Karpas-422 (cell line): ENCODE data around the gene ARFGAP3. TPM values are rescaled to one million over a fixed set of nuclear protein-coding genes. Genes with fewer than 3 reads are reported as not detected.

Experiments used
- DNase-seq: peaks from one replicate; pipeline ENCODE4 v3.0.0-alpha.2; 2015
- H2AFZ ChIP-seq: fragments of 200-600 bp; sonication (generic); 2 replicates; pipeline ENCODE4 v1.6.1; 2014; ENCODE audit warnings: antibody characterized with exemption, low read length, mixed read lengths
- H3K27ac ChIP-seq: fragments of 200-600 bp; sonication (generic); 2 replicates; pipeline ENCODE4 v1.5.1; 2014; ENCODE audit warnings: mild to moderate bottlenecking, low read length, moderate library complexity
- H3K27me3 ChIP-seq: fragments of 200-600 bp; sonication (generic); 2 replicates; pipeline ENCODE4 v1.6.1; 2014; ENCODE audit warnings: low read length, mixed read lengths
- H3K36me3 ChIP-seq: fragments of 200-600 bp; sonication (generic); 2 replicates; pipeline ENCODE4 v1.6.1; 2014; ENCODE audit warnings: low read length, mixed read lengths; ENCODE audit not compliant: insufficient read depth
- H3K4me1 ChIP-seq: fragments of 200-600 bp; sonication (generic); 2 replicates; pipeline ENCODE4 v1.6.1; 2014; ENCODE audit warnings: mild to moderate bottlenecking, low read length, mixed read lengths
- H3K4me2 ChIP-seq: fragments of 200-600 bp; sonication (generic); 2 replicates; pipeline ENCODE4 v1.6.1; 2014; ENCODE audit warnings: low read length, low read depth, mild to moderate bottlenecking; ENCODE audit not compliant: poor library complexity, severe bottlenecking
- H3K4me3 ChIP-seq: fragments of 200-600 bp; sonication (generic); 2 replicates; pipeline ENCODE4 v1.5.1; 2014; ENCODE audit warnings: mild to moderate bottlenecking, antibody characterized with exemption, low read length, mixed read lengths
- H3K79me2 ChIP-seq: fragments of 200-600 bp; sonication (generic); 2 replicates; pipeline ENCODE4 v1.6.1; 2014; ENCODE audit warnings: mild to moderate bottlenecking, low read length, mixed read lengths
- H3K9ac ChIP-seq: fragments of 200-600 bp; sonication (generic); 2 replicates; pipeline ENCODE4 v1.6.0; 2014; ENCODE audit warnings: low read length
- H3K9me2 ChIP-seq: fragments of 200-600 bp; sonication (generic), shearing (Covaris generic); replicated peaks from 2 replicates; pipeline ENCODE4 v1.6.0; 2014; ENCODE audit warnings: mild to moderate bottlenecking, low read length, moderate library complexity; ENCODE audit not compliant: insufficient read depth
- H3K9me3 ChIP-seq: fragments of 300-700, 200-600 bp; sonication (generic); 2 replicates; pipeline ENCODE4 v1.6.1; 2014; ENCODE audit warnings: low read length, mixed read lengths
- H4K20me1 ChIP-seq: fragments of 200-600 bp; sonication (generic); 2 replicates; pipeline ENCODE4 v1.6.1; 2014; ENCODE audit warnings: mild to moderate bottlenecking, antibody characterized with exemption, low read length, low read depth; ENCODE audit not compliant: insufficient read depth
- total RNA-seq: library from RNA; depleted of rRNA; stranded (reverse); fragments of >200 nt; shearing (Covaris generic); gene quantifications from 2 replicates; pipeline ENCODE4 v1.2.3, GENCODE V29; 2014; ENCODE audit warnings: low replicate concordance; rRNA removed

ARFGAP3 gene, protein sequence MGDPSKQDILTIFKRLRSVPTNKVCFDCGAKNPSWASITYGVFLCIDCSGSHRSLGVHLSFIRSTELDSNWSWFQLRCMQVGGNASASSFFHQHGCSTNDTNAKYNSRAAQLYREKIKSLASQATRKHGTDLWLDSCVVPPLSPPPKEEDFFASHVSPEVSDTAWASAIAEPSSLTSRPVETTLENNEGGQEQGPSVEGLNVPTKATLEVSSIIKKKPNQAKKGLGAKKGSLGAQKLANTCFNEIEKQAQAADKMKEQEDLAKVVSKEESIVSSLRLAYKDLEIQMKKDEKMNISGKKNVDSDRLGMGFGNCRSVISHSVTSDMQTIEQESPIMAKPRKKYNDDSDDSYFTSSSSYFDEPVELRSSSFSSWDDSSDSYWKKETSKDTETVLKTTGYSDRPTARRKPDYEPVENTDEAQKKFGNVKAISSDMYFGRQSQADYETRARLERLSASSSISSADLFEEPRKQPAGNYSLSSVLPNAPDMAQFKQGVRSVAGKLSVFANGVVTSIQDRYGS
- 20.0 and 26.1 TPM in 2 replicates for total RNA-seq

DNA sequence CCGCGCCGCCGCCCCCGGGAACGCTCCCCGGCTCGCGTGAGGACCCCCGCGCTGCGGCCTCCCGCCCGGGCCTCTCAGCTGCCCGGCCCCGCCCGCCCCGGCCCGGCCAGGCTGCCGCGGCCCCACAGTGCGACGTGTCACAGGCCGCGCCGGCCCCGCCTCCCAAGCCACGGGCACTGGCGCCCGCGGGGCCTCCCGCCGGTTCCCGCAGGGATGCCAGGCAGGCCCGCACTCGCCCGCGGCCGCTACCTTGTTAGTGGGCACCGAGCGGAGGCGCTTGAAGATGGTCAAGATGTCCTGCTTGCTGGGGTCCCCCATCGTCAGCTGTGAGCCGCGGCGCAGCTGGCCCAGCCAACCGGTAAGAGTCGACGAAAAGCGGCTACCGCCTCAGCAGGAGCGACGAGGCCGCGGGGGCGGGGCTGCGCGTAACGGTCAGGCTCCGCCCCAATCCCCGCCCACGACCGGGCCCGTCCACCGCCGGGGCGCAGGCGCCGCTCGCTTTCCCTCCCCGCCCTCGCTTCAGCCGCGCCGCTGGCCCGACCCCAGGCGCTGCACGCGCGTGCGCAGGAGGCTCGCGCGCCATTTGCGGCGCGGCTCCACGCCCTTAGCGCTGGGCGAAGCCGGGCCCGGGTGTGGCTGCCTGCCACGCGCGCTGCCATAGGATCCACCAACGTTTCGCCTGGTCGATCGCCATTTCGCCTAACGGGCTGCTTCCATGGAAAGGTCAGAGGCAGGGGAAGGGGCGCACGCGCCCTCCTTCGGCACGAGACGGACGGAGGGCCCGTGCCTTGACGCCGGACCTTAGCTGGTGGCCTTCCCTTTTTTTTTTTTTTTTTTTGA lies at the start of gene ARFGAP3:
ARFGAP3 (minus strand) TSS at position 409 of the 840 bp plus-strand sequence; CDS start at position 318, 91 bp downstream.
- H3K4me3 ChIP-seq = peak within 1 kb of the TSS; percentile 91
- no peaks in the 10 kb centered on the region for H3K9me3 ChIP-seq
- peak; percentile 97 for DNase-seq
- H3K4me1 ChIP-seq = peaks cover 8% of the 10 kb centered on the region
- H3K27me3 ChIP-seq = no peaks in the 10 kb centered on the region
- H3K79me2 ChIP-seq = no peaks in the 10 kb centered on the region
- 0 out of 2 replicates have a peak, but pooled peaks cover 5% of the 10 kb centered on the region for H4K20me1 ChIP-seq
- H3K9ac ChIP-seq = peak within 1 kb of the TSS; percentile 81
- H3K27ac ChIP-seq = no peak within 1 kb of the TSS
- H3K4me2 ChIP-seq = peak within 1 kb of the TSS; percentile 98
- H3K9me2 ChIP-seq = no peaks in the 10 kb centered on the region
- peak within 1 kb of the TSS; percentile 89; the same call in 1 of the 2 replicates for H2AFZ ChIP-seq
- H3K36me3 ChIP-seq = no peaks in the 10 kb centered on the region

DNA sequence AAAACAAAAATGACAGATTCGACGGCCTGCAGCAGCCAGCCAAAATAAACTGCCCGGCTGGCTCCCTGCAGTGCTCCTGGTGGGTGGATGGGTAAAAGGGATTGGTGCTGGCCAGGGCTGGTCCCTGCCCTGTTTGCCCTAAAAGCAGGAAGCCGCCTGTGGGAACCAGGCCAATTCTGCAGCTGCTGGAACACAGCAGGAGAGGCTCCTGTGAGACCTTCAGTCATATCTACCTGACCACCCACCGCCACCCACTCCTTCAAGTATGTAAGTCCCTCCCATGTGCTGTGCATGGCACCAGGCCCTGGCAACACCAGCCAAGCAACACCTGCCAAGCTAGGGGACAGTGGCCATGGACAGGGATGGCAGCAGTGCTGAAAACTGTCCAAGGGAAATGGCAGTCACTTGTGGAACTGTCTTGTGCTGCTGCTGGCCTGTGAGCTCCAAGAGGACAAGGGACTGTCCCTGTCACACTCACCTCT lies 48.7 kb upstream of the ARFGAP3 start:
- Histone ChIP-seq H3K4me1 (no peaks in the 10 kb centered on the region), H2AFZ (no peak overlapping the region), H3K36me3 (no peaks in the 10 kb centered on the region), H3K4me2 (no peak overlapping the region), H3K9me2 (no peaks in the 10 kb centered on the region), H3K9me3 (no peaks in the 10 kb centered on the region), H3K79me2 (no peaks in the 10 kb centered on the region), H3K27me3 (no peaks in the 10 kb centered on the region), H3K4me3 (no peak overlapping the region), H3K9ac (no peak overlapping the region), H3K27ac (no peak overlapping the region), H4K20me1 (peaks cover 19% of the 10 kb centered on the region; the same call in 1 of the 2 replicates)
- DNase-seq = no peak

DNA sequence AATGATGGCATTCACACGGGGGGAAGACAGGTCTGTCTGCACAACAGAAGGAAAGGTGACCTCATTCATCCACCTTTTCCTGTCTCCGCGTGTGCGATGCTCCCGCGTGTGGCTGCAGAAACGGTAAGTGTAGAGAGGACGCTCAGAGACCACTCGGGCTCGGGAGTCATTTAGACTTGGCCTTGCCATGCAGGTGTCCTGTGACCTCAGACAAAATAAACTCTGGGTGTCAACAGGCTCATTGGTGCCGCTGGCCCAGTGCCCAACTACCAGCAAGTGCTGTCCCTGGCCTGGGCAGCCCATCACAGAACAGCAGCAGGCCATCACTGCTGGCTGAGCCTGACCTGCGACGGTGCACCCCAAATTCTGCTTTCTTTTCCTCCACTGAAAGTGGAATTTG lies 48.1 kb upstream of the ARFGAP3 start:
- H4K20me1 ChIP-seq = peaks cover 15% of the 10 kb centered on the region; the same call in 1 of the 2 replicates
- H3K27ac ChIP-seq = no peak overlapping the region
- no peaks in the 10 kb centered on the region for H3K27me3 ChIP-seq
- DNase-seq = no peak
- no peaks in the 10 kb centered on the region for H3K9me2 ChIP-seq
- no peaks in the 10 kb centered on the region for H3K9me3 ChIP-seq
- H3K9ac ChIP-seq = no peak overlapping the region
- H3K4me2 ChIP-seq = no peak overlapping the region
- H3K79me2 ChIP-seq = no peaks in the 10 kb centered on the region
- H2AFZ ChIP-seq = no peak overlapping the region
- no peaks in the 10 kb centered on the region for H3K4me1 ChIP-seq
- H3K36me3 ChIP-seq = no peaks in the 10 kb centered on the region
- no peak overlapping the region for H3K4me3 ChIP-seq

DNA sequence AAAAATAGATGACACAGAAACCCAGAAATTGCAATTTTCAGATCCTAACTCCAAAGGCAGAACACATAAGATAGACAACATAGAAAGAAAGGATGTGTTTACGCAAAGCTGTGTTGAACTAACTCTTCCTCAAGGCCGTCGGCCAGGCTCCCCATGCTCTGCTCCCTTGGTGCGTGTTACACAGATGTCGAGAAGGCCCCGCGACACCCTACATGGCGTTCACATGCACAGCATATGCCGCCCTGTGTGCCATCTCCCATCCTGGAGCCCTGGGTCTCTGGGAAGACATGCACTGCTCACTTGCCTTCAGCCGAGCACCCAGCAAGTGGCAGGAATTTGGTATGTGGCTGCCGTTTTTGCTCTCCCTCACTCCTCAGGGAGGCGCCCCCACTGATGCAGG lies 47.0 kb upstream of the ARFGAP3 start:
- Histone ChIP-seq H3K9ac (no peak overlapping the region), H3K9me2 (no peaks in the 10 kb centered on the region), H3K36me3 (no peaks in the 10 kb centered on the region), H4K20me1 (peaks cover 13% of the 10 kb centered on the region; the same call in 1 of the 2 replicates), H3K4me3 (no peak overlapping the region), H3K4me1 (no peaks in the 10 kb centered on the region), H3K27me3 (no peaks in the 10 kb centered on the region), H3K79me2 (no peaks in the 10 kb centered on the region), H3K4me2 (no peak overlapping the region), H2AFZ (no peak overlapping the region), H3K27ac (no peak overlapping the region), H3K9me3 (no peaks in the 10 kb centered on the region)
- no peak for DNase-seq

DNA sequence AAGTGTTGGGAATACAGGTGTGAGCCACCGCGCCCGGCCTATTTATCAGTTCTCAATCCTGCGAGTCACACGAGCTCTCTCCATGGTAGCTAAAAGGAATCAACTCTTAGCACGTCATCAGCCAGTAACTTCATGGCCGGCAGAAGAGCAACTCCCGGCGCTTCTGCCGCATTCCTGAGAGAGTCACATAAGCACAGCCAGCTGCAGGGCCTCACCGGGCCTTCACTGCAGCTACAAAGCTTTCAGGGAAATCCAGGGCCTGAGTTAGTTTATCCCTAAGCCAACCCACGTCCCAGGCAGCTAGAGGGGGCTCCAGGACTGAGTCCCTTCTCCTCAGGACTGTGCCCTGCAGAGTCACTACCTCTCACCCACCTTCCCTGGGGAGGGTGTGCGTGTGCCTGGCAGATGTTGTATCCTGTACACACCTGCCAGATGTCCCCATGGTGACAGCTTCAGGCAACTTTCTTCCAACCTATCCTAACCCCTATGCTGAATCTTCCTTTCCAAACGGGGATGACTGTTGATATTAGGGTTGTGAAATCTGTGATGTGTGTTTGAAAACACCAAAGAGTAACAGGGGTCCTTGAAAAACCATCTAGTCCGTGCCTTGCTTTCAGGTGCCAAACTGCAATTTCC lies 45.9 kb upstream of the ARFGAP3 start:
- no peaks in the 10 kb centered on the region for H3K36me3 ChIP-seq
- no peaks in the 10 kb centered on the region for H3K27me3 ChIP-seq
- no peaks in the 10 kb centered on the region for H3K4me1 ChIP-seq
- no peaks in the 10 kb centered on the region for H3K79me2 ChIP-seq
- H3K9me3 ChIP-seq = no peaks in the 10 kb centered on the region
- no peak overlapping the region for H3K4me2 ChIP-seq
- H3K4me3 ChIP-seq = no peak overlapping the region
- no peak for DNase-seq
- H4K20me1 ChIP-seq = peaks cover 13% of the 10 kb centered on the region; the same call in 1 of the 2 replicates
- no peak overlapping the region for H3K9ac ChIP-seq
- H2AFZ ChIP-seq = no peak overlapping the region
- H3K27ac ChIP-seq = no peak overlapping the region
- H3K9me2 ChIP-seq = no peaks in the 10 kb centered on the region

DNA sequence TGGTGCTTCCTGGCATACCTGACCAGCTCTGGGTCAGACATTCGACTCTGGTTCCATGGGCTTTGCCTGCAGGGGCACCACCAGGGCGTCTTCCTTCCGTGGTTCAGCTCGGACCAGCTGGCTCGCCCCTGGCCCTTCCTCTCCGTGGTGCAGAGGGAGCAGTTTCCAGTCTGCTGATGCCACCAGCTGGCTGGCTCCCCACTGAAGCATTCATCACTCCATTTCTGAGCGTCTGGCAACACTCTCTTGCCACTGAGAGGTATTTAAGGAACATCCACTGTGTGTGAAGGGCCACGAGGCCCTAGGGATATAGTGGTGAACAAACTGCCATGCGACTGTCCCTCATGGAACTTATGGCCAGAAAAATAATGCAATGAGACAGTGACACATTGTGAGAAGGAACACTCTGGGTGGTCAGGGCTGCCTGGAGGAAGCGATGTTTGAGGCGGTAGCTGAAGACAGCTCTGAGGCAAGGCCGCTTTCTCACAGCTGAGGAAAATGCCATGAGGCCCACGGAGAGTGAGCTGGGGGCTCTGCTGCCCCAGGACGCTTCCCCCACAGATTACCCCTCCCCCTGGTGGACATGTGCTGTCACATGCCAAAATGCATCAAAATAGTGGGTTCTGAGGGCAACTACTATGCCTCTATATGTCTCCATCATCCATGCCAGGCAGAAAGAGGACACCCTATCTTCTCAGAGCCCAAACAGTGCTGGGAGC lies 44.9 kb upstream of the ARFGAP3 start:
- Histone ChIP-seq H3K27ac (no peak overlapping the region), H3K79me2 (no peaks in the 10 kb centered on the region), H3K9me2 (no peaks in the 10 kb centered on the region), H2AFZ (no peak overlapping the region), H3K4me2 (no peak overlapping the region), H3K4me1 (no peaks in the 10 kb centered on the region), H3K9me3 (no peaks in the 10 kb centered on the region), H3K27me3 (no peaks in the 10 kb centered on the region), H3K36me3 (no peaks in the 10 kb centered on the region), H4K20me1 (peaks cover 13% of the 10 kb centered on the region; the same call in 1 of the 2 replicates), H3K9ac (no peak overlapping the region), H3K4me3 (no peak overlapping the region)
- peak; percentile 59 for DNase-seq

DNA sequence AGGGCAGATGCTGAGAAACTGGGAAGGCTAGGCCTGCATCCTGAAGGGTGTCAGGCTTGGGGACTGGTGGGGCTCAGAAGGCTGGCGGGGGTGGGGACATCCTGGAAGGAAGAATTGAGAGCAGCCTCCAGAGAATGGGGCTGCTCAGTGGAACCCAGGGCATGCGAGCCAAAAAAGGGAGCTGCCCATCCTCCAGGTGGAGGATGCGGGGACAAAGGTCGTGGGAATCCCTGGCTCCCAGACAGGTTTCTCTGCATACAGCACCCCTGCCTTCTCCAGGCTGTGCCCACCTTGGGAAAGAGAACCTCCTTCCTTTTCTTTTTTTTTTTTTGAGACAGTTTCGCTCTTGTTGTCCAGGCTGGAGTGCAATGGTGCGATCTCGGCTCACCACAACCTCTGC lies 40.9 kb upstream of the ARFGAP3 start:
- H2AFZ ChIP-seq = no peak overlapping the region
- peaks cover 15% of the 10 kb centered on the region; the same call in 1 of the 2 replicates for H4K20me1 ChIP-seq
- DNase-seq = no peak
- H3K27ac ChIP-seq = no peak overlapping the region
- H3K4me1 ChIP-seq = no peaks in the 10 kb centered on the region
- no peaks in the 10 kb centered on the region for H3K9me2 ChIP-seq
- no peaks in the 10 kb centered on the region for H3K79me2 ChIP-seq
- no peaks in the 10 kb centered on the region for H3K9me3 ChIP-seq
- no peak overlapping the region for H3K4me3 ChIP-seq
- H3K27me3 ChIP-seq = no peaks in the 10 kb centered on the region
- no peak overlapping the region for H3K9ac ChIP-seq
- no peak overlapping the region for H3K4me2 ChIP-seq
- H3K36me3 ChIP-seq = no peaks in the 10 kb centered on the region
